ENCODE measurements around the gene NAB2. TPM values are rescaled to one million over a fixed set of nuclear protein-coding genes. Genes with fewer than 3 reads are reported as not detected.
A peak's percentile ranks its signal among the peaks of the same experiment; 100 is the strongest.

Gene NAB2
- total RNA-seq, 2 experiments from 2014 or later = 13.1 to 16.1 TPM

- peaks cover 8% of the 10 kb centered on the region for H3K4me1 Mint-ChIP-seq
- POLR2A ChIA-PET = interaction anchor here (0.5 to 0.9 kb wide), 2 partner anchors 77 to 376 kb away, joined by 3 to 5 read pairs; no protein-coding TSS in a partner anchor
- H3K36me3 Mint-ChIP-seq = no peaks in the 10 kb centered on the region
- ATAC-seq (ENCODE audit: low read depth) = no peak
- H3K4me3 Mint-ChIP-seq = peak overlapping the region; percentile 61
- no peaks in the 10 kb centered on the region for H3K9me3 Mint-ChIP-seq
- H3K27ac Mint-ChIP-seq = no peak overlapping the region
- DNase-seq = no peak
- peaks cover 57% of the 10 kb centered on the region for H3K27me3 Mint-ChIP-seq
These were observed 40.5 kb downstream of the NAB2 start for GRCh38 chr12:57129321-57129842.

DNA sequence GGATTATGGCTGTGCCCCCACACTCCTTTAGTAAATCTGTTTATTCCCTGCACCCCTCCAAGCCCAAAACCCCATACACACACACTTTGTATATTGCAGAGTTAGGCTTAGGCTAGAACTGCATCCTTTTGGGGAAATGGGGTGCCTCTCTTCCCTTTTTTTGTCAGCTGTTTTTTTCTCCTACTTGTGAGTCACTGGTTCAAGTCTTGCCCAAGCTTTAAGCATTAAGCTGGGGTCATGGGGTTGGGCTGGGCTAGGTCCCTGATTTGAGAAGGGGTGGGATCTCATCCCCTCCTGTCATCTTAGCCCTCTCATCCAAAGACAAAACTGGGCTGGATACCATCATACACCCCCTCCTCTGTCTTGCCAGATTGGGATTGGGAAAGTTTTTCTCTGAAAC lies 41.0 kb downstream of the NAB2 start:
- H3K4me1 Mint-ChIP-seq = peaks cover 6% of the 10 kb centered on the region
- no peak overlapping the region for H3K27ac Mint-ChIP-seq
- ATAC-seq (ENCODE audit: low read depth) (no peak), DNase-seq (no peak)
- H3K9me3 Mint-ChIP-seq = no peaks in the 10 kb centered on the region
- POLR2A ChIA-PET = interaction anchor here (0.5 kb wide), 1 partner anchor 78 kb away, joined by 3 read pairs; no protein-coding TSS in a partner anchor
- no peaks in the 10 kb centered on the region for H3K36me3 Mint-ChIP-seq
- H3K4me3 Mint-ChIP-seq = peak overlapping the region; percentile 61
- H3K27me3 Mint-ChIP-seq = peaks cover 53% of the 10 kb centered on the region

- Mint-ChIP-seq H3K4me3 (no peak overlapping the region), H3K36me3 (no peaks in the 10 kb centered on the region), H3K4me1 (peaks cover 6% of the 10 kb centered on the region), H3K9me3 (no peaks in the 10 kb centered on the region), H3K27me3 (peaks cover 44% of the 10 kb centered on the region), H3K27ac (no peak overlapping the region)
- POLR2A ChIA-PET = no interaction called here
- ATAC-seq (ENCODE audit: low read depth) (no peak), DNase-seq (no peak)
These were observed 42.0 kb downstream of the NAB2 start for GRCh38 chr12:57130941-57131340.

DNA sequence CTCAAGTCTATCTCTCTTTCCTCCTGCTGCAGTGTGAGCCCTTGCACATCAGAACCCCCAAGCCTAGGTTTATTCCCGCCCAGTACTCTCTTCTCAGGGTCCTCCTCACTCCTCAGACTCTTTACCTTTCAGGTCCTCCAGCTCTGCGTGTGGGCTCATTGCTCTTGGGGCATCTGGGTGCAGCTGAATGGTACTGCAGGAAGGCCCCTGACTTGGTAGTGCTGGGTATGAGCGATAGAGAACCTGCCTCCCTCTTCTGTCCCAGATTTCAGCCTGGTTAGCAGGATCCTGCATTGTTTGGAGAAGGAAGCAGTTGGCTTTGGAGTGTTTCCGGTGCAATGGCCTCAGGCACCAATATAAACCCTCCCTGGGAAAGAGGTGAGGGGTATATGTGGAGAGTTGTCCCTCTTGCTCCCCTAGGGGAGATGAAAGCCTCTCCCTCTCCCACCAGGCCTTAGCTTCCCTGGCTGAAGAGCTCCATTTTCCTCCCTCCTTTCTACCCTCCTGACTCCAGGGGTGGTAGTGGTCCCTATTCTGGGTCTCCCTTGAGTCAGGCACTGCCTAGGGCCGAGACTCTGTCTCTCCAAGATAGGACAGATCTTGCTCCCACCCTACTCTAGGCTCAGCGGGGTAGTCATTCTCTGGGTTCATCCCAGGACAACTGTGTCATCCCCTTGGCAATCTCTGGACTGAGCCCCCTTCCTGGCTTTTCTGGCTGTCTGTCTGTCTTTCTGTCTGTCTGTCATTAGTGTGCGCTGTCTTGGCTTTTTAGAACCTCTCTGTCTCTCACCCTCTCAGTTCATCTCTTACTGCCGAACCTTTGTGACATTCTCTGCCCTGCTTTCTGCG lies 43.2 kb downstream of the NAB2 start:
- ATAC-seq (ENCODE audit: low read depth) = no peak
- H3K27ac Mint-ChIP-seq = no peak overlapping the region

DNA sequence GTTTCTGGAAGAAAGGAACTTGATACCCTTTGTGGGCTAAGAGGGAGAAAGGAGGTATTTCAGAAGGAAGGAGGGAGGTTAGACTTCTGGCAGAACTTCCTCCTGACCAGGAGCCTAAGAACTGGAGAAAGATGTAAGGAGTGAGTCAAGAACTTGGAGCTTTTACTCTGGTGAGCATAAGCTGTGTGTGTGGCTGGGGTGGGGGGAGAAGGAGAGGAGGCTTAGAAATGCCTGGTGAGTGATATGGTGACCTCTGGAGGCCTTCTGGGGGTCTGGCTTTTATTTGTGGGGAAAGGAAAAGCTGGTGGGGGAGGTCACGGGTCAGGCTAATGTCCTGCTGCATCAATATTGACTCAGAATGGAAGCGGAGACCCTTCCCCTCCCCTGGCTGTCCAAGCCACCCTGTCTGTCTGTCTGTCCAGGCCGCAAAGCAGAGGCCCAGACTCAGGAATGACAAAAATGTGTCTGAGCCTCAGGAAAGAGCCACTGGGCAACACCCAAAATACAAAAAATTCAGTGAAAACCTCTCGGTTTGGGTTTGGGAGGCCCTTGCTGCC lies 44.2 kb downstream of the NAB2 start:
- Mint-ChIP-seq H3K36me3 (no peaks in the 10 kb centered on the region), H3K27me3 (peaks cover 28% of the 10 kb centered on the region), H3K4me3 (no peak overlapping the region), H3K27ac (no peak overlapping the region), H3K4me1 (peaks cover 2% of the 10 kb centered on the region), H3K9me3 (no peaks in the 10 kb centered on the region)
- no peak for DNase-seq
- no peak for ATAC-seq (ENCODE audit: low read depth)
- POLR2A ChIA-PET = no interaction called here

More for the DNA sequence above, 43.2 kb downstream of the NAB2 start:
- Mint-ChIP-seq H3K36me3 (no peaks in the 10 kb centered on the region), H3K9me3 (no peaks in the 10 kb centered on the region), H3K4me3 (no peak overlapping the region), H3K27me3 (peaks cover 32% of the 10 kb centered on the region), H3K4me1 (peaks cover 5% of the 10 kb centered on the region)
- POLR2A ChIA-PET = no interaction called here
- DNase-seq = no peak

DNA sequence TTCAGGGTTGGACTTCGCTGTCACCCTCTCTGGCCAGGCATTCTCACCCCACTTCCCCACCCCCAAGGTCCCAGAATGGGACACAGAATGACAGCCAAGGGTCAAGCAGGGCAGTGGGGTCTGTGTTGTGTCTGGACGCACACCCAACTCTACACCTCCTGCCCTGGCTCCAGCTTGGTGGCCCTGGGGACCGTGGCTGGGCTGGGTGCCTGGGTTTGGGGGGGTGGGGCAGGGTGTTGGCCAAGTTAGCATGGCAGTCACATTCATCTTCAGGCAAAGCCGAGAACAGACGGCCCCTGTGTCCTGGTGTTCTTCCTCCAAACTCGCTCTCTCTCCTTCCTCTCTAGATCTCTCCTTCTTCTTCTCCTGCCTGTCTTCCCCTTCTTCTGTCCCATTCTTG lies 45.0 kb downstream of the NAB2 start:
- Mint-ChIP-seq H3K4me3 (no peak overlapping the region), H3K27ac (no peak overlapping the region), H3K4me1 (peaks cover 2% of the 10 kb centered on the region), H3K9me3 (no peaks in the 10 kb centered on the region), H3K36me3 (no peaks in the 10 kb centered on the region), H3K27me3 (peaks cover 29% of the 10 kb centered on the region)
- ATAC-seq (ENCODE audit: low read depth) = no peak
- POLR2A ChIA-PET = no interaction called here
- no peak for DNase-seq

DNA sequence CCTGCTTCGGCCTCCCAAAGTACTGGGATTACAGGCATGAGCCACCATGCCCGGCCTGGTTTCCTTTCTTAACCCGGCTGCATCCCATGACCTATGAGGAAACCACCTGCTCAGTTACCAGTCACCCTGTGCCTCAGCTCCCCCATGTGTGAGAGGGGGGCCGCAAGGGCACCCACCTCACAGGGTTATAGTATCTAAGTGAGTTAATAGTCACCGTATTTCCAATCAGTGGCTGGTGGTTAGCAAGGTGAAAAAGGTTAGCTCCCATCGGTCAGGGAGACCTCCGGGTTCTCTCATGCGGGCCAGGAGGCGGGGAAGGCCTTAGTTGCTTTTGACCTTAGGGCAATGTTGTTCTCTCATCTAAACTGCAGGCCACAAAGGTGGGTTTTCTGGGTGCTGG lies 46.0 kb downstream of the NAB2 start:
- H3K27me3 Mint-ChIP-seq = peaks cover 24% of the 10 kb centered on the region
- no peaks in the 10 kb centered on the region for H3K9me3 Mint-ChIP-seq
- H3K4me3 Mint-ChIP-seq = no peak overlapping the region
- no peak overlapping the region for H3K27ac Mint-ChIP-seq
- ATAC-seq (ENCODE audit: low read depth) (no peak), DNase-seq (no peak)
- H3K4me1 Mint-ChIP-seq = no peaks in the 10 kb centered on the region
- no peaks in the 10 kb centered on the region for H3K36me3 Mint-ChIP-seq
- POLR2A ChIA-PET = interaction anchor here (0.6 to 0.8 kb wide), 2 partner anchors 21 to 23 kb away, joined by 3 to 5 read pairs; no protein-coding TSS in a partner anchor

DNA sequence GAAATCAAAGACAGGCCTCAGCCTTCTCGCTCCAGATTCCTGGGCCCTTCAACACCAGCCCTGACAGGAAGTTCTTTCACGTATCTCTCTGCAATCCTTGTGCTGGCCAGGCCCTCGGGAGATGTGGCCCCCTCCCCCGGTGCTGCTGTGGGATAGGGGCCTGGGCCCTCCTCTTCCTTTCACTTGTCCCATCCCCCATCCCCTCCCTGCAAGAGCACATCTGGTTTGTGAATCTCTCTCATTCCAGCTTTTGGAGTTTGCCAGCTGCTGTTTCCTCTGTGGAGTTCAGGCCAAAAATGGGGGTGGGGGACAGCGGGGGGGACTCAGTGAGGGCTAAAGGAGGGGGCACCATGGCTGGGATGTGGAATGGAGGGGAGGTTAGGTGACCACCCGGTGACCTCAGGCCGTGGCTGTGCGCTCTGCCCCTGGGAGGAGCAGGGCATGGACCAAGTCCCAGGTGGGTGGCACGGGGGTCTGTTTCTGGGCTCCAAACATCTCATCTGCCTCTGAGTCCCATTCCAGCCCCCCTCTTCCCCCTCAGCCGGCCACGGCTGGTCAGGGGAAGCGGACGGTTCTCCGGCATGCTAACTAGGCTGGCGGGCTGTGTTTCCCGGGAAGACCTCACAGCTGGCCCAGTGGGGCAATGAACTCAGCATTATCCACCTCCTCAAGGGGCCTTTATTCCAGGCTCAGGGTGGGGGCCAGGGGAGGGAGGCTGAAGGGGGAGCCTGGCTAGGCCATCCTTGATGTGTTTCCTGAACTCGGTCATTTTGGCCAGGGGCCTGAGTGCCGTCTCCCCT lies 46.8 kb downstream of the NAB2 start:
- peaks cover 16% of the 10 kb centered on the region for H3K27me3 Mint-ChIP-seq
- no peaks in the 10 kb centered on the region for H3K9me3 Mint-ChIP-seq
- H3K4me3 Mint-ChIP-seq = no peak overlapping the region
- no peak overlapping the region for H3K27ac Mint-ChIP-seq
- ATAC-seq (ENCODE audit: low read depth) (no peak), DNase-seq (no peak)
- no peaks in the 10 kb centered on the region for H3K4me1 Mint-ChIP-seq
- POLR2A ChIA-PET = interaction anchor here (0.6 to 0.8 kb wide), 3 partner anchors 11 to 24 kb away, joined by 3 to 5 read pairs (median 3); no protein-coding TSS in a partner anchor
- no peaks in the 10 kb centered on the region for H3K36me3 Mint-ChIP-seq

DNA sequence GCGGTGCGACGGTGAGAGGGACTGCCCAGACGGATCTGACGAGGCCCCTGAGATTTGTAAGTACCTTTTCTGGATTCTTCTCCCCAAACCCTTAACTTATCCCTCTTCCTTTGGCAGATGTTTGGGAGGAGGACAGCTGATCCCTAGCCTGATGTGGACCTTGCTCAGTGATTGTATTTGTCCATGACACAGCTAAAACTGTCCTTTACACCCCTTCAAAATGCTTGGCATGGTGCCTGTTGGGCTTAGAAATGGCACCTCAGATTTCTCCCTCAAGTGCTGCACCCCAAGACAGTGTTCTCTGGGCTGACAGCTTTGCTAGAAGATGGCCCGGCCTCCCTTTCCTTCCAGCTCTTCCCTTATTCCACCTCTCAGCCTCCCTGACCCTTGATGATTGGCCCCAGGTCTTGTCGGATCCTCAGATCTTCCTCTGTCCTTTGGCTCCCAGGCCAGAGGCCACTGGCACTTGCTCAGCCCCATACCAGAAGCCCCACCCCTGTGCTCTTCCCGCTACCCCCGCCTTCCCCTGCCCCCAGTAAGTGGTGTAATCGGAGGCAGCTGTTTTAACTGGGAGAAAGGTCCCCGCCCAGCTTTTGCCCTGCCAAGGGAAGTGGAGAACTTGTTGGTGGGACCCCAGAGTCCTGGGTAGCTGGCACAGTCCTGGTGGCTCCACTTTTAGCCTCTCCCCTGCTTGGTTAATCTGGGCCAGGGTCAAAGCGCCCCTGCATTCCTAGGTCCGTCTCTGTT lies 49.8 kb downstream of the NAB2 start:
- Mint-ChIP-seq H3K36me3 (no peaks in the 10 kb centered on the region), H3K27me3 (peaks cover 3% of the 10 kb centered on the region), H3K27ac (no peak overlapping the region), H3K4me3 (no peak overlapping the region), H3K9me3 (no peaks in the 10 kb centered on the region), H3K4me1 (peaks cover 16% of the 10 kb centered on the region)
- POLR2A ChIA-PET = no interaction called here
- no peak for DNase-seq
- ATAC-seq (ENCODE audit: low read depth) = no peak

DNA sequence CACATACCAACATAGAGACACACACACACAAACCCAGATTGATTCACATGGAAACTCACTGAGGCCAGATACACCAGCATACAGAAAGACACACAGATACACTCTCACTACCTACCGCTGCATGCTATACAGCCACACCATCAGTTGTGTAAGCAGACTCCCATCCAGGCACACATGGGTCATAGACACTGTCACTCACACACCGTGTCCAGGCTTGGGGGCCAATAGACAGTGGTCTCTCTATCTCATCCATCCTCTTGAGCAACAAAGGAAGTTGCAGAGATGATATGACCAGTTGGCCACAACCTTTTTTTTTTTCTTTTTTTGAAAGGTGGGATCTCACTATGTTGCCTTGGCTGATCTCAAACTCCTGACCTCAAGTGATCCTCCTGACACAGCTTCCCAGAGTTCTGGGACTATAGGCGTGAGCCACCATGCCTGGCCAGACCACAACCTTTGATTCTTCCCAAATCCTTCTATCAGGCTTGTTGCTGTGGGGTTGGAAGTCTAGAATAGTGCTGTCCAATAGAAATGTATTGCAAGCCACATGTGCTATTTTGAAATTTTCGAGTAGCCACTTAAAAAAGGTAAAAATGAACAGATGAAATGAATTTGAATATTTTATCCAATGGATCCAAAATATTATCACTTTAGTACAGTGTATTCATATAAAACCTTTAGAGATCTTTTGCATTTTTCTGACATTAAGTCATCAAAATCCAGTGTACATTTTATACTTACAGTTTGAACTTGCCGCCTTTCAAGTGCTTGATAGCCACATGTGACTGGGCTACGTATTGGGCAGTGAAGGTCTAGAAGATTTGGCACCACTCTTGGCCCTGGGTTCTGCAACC lies 51.1 kb downstream of the NAB2 start:
- H3K27me3 Mint-ChIP-seq = peaks cover 1% of the 10 kb centered on the region
- DNase-seq = no peak
- H3K4me3 Mint-ChIP-seq = no peak overlapping the region
- peaks cover 18% of the 10 kb centered on the region for H3K4me1 Mint-ChIP-seq
- POLR2A ChIA-PET = no interaction called here
- H3K27ac Mint-ChIP-seq = no peak overlapping the region
- no peaks in the 10 kb centered on the region for H3K9me3 Mint-ChIP-seq
- no peak for ATAC-seq (ENCODE audit: low read depth)
- H3K36me3 Mint-ChIP-seq = no peaks in the 10 kb centered on the region

GRCh38 chr12:57141249-57141648 lies 52.3 kb downstream of the NAB2 start:
- Mint-ChIP-seq H3K27me3 (peaks cover 5% of the 10 kb centered on the region), H3K4me1 (peaks cover 18% of the 10 kb centered on the region), H3K27ac (no peak overlapping the region), H3K4me3 (no peak overlapping the region), H3K36me3 (no peaks in the 10 kb centered on the region), H3K9me3 (no peaks in the 10 kb centered on the region)
- DNase-seq = no peak
- ATAC-seq (ENCODE audit: low read depth) = no peak
- POLR2A ChIA-PET = interaction anchor here (1.0 kb wide), 1 partner anchor 30 kb away, joined by 3 read pairs; the partner anchor contains the start of gene STAT6

- ATAC-seq (ENCODE audit: low read depth) = no peak
- POLR2A ChIA-PET = interaction anchor here (0.6 to 1.0 kb wide), 2 partner anchors 30 to 124 kb away, joined by 3 to 6 read pairs; partner anchors contain the start of gene STAT6
- Mint-ChIP-seq H3K27ac (no peak overlapping the region), H3K4me1 (peaks cover 18% of the 10 kb centered on the region), H3K4me3 (no peak overlapping the region), H3K27me3 (peaks cover 5% of the 10 kb centered on the region), H3K36me3 (no peaks in the 10 kb centered on the region), H3K9me3 (no peaks in the 10 kb centered on the region)
- no peak for DNase-seq
These were observed 53.2 kb downstream of the NAB2 start for GRCh38 chr12:57142121-57142520.

All from activated naive CD8-positive, alpha-beta T cell treated with anti-CD3 and anti-CD28 coated beads, Interleukin-2, amount 10 ng/mL, durations not matched to agents 7 days and 5 days (primary cell).